H1 (cell line): ENCODE measurements around the gene ROBO4. TPM values are rescaled to one million over a fixed set of nuclear protein-coding genes. Genes with fewer than 3 reads are reported as not detected.

Experiments
- GABPA ChIP-seq: IDR thresholded peaks from 2 replicates; pipeline ENCODE4 v1.6.1; 2011; ENCODE audit warnings: mild to moderate bottlenecking, low read length, moderate library complexity, borderline replicate concordance; ENCODE audit not compliant: insufficient read depth
- HDAC6 ChIP-seq: IDR thresholded peaks from one replicate; pipeline ENCODE4 v1.7.1; 2012; ENCODE audit warnings: low read depth, mild to moderate bottlenecking, inconsistent platforms, low read length, moderate library complexity
- KDM1A ChIP-seq: fragments of 200-600, 300-600 bp; sonication (generic); IDR thresholded peaks from 2 replicates; pipeline ENCODE4 v1.7.1; 2016; ENCODE audit warnings: mild to moderate bottlenecking, low read length, borderline replicate concordance
- NANOG ChIP-seq: IDR thresholded peaks from 2 replicates; pipeline ENCODE4 v1.6.1; 2011; ENCODE audit warnings: low read length, low read depth, mild to moderate bottlenecking, inconsistent platforms; ENCODE audit not compliant: insufficient read depth, poor library complexity, severe bottlenecking
- SIRT6 ChIP-seq: IDR thresholded peaks from one replicate; pipeline ENCODE4 v1.7.1; 2012; ENCODE audit warnings: low read length, inconsistent platforms
- SP4 ChIP-seq: IDR thresholded peaks from 2 replicates; pipeline ENCODE4 v1.6.1; 2012; ENCODE audit warnings: low read length, inconsistent platforms
- polyA plus RNA-seq, 7 experiments: library from polyadenylated mRNA; depleted of rRNA in 3 of 7; stranded (reverse) in 5 of 7; unstranded in 2 of 7; fragments of >200 nt in 5 of 7; fragments of 200-250 nt in 2 of 7; gene quantifications; 1 replicate in 5 of 7; 2 replicates in 1 of 7; 4 replicates in 1 of 7; pipeline versions ENCODE4 v1.2.1 to v1.2.3, GENCODE V29; 2011 to 2013; ENCODE audit warnings: missing spikeins in 2 of 7, mixed read lengths in 2 of 7
- total RNA-seq: library from RNA; stranded (reverse); fragmentation: NEBNext Ultra II Directional; extraction: Animal tissue kit (Norgen Biotek cat#: 25700); gene quantifications from 2 replicates; pipeline ENCODE4 v1.2.1, GENCODE V29; 2021

Gene ROBO4
- total and polyA plus RNA-seq, 2 of the 8 experiments (the other 6 are each of a cell fraction or from before 2014, with no cell fraction given), result 0.03 TPM; not detected in 1

- TF ChIP-seq GABPA, result no peak
- no peak for TF ChIP-seq SIRT6
- TF ChIP-seq KDM1A, result no peak
- TF ChIP-seq SP4, result no peak
- no peak for TF ChIP-seq HDAC6
- no peak for TF ChIP-seq NANOG
- TF ChIP-seq, all 59 proteins: peak for 2
Observed at GRCh38 chr11:124846070-124846673, 51.5 kb downstream of the ROBO4 start (continued).
